Stimulated activated CD4-positive, alpha-beta T cell treated with anti-CD3 and anti-CD28 coated beads, Interleukin-4, amount 100 ng/mL, for 24 hours (primary cell): ENCODE data around the gene PFKP.
"Not testable (repeated sequence)": the region's sequence is repeated elsewhere in the genome, so short reads cannot be mapped to it uniquely, and the experiment has no call there.

ENCODE experiments used
- DNase-seq: peaks from one replicate; pipeline ENCODE4 v3.0.0-alpha.2; 2020

PFKP gene

DNA sequence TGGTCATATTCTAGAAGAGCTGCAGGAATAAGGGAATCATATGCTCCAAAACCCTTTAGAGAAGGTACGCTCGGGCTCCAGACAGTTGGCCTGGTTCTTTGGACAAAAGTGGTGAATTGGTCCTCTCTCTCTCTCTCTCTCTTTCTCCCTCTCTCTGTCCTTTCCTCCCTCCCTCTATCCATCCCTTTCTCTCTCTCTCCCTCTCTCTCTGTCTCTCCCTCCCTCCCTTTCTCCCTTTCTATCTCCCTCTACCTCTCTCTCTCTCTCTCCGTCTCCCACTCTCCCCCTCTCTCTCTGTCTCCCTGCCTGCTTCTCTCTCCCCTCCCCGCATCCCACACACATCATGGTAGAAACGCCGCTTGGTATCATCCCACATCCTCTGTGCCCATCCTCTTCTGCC, 19.8 kb upstream of the PFKP start:
- DNase-seq, result no peak

DNA sequence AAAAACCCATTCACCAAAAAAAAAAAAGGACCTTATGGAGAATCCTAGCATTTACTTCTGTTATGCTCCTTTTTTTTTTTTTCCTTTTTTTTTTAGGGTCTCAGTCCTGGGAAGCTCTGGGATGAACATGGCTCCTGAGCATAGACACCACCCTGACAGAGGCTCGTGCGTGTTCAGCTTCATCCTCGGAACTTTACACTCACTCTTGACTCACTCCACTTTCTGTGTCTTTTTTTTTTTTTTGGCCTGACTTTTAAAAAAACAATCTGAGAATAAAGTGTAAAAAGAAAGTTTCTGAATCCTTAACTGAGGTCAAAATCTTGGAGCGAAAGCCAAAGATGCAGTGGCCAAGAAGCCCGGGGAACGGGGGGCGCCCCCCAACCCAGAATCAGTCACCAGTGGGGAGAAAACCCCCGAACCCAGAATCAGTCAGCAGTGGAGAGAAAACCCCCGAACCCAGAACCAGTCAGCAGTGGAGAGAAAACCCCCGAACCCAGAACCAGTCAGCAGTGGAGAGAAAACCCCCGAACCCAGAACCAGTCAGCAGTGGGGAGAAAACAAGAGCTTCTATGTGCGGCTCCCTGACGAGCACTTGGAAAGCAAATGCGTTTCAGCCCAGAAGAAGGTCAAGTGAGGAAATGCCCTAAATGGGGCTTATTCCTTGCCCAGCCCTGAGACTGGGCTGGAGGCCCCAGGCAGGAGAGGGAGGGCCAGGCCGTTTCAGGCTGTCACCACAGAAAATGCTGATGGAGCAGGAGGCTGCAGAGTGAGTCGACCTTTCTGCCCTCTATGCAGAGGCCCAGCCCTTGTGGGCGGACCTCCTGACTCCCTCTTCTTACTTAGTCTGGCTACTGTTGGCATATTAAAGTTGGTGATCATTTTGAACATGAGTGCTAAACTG, 19.0 kb upstream of the PFKP start:
- DNase-seq, result no peak

DNA sequence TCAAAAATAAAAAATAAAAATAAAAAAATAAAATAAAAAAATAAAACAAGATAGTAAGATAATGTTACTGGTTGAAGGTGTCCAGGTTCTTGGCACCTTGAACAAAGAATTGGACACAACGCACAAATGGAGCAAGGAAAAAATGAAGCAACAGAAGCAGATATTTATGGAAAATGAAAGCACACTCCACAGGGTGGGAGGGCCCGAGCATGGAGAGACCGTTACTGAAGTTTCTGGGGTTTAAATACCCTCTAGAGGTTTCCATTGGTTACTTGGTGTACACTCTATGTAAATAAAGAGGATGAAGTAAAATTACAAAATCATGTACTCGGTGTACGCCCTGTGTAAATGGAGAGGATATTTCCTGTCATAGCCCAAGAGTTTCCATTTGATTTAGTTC, 15.7 kb upstream of the PFKP start:
- no peak for DNase-seq

DNA sequence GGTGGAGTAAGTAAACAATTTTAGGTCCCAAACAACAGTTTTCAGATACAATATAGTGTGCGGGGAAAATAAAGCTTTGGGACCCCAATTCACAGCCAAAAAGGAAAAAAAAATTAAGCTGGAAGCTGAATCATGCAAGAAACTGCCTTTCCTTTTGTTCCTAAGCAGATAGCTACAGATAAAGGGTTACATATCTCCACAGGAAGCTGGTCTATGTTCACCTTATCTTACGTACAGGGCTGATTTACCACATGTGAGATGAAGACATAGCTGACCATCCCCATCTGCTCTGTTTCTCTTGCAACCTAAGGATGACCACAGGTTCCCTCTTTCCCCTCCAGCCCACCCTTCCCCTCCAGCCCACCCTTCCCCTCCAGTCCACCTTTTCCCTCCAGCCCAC, 14.2 kb upstream of the PFKP start:
- no peak for DNase-seq

DNA sequence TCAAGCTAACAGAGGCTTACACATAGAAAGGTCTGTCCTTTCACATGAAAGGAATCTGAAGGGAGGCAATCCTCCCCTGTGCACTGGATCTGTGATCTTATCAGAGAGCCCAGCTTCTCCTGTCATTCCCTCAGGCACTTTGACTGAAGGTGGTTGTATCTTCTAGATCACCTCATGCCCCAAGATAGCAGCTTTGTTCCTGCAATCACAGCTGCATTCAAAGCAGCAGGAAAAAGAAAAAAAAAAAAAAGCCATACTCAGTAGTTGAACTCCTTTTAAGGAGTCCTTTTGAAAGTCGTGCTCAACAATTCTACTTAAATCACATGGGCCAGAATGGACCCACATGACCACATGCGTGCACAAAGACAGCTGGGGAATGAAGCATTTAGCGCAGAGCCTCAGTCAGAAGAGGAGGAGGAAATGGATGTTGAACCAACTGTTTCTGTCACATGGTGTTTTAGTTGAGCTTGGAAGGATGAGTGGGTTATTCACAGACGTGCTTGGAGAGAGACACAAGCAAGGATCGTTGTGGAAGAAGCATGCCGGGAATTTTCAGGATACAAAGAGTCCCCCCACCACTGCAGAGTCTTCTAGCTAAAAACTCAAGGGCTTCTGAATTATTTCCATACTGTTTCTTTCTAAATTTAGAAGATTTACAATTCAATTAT, 13.0 kb upstream of the PFKP start:
- DNase-seq, result no peak

DNA sequence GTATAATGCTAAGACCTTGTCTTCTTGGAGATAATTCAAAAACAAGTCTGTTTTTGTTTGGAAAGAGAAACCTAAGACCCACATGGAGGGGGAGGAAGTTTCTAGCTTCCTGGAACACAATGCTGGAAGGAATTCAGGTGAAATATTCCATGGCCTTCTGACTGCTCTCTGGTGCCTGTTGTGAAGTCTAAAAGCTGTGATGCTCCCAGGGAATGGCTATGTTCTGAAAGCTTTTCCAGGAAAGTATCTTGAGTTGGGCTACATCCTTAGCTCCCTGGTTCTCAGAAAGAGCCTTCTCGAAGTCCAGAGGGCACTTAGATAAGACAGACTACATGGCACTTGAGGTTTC, 12.5 kb upstream of the PFKP start:
- no peak for DNase-seq

DNA sequence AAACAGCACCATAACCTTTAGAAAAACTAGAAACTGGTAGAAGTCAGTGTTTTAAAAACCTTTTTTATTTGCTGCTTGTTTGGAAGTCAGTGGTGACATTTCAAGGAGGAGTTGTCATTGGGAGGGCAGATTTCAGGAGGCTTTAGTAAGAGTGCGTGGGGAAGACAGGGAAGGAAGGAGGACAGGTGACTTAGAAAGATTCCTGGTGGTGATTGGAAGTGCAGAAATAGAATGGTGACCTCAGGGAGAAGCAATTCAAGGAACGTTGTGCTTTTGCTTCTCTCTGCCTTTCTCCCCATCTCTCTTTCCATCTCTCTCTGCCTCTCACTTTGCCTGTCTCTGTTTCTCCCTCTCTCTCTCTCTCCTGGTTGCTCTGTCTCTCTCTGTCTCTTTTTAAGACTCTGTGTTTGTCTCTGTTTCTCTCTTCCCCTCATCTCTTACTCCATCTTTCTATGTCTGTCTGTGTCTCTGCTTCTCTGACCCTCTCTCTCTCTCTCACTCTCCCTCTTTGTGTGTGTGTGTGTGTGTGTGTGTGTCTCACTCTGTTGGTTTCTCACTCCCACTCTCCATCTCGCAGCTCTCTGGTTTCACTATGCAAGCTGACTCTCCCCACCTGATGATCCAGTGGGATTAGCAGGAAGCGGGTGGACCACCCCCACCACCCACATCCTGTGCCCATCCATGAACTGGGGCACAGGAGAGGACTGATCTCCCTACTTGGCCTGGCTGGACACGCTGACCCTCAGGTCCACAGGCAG, 10.9 kb upstream of the PFKP start:
- DNase-seq, result no peak

DNA sequence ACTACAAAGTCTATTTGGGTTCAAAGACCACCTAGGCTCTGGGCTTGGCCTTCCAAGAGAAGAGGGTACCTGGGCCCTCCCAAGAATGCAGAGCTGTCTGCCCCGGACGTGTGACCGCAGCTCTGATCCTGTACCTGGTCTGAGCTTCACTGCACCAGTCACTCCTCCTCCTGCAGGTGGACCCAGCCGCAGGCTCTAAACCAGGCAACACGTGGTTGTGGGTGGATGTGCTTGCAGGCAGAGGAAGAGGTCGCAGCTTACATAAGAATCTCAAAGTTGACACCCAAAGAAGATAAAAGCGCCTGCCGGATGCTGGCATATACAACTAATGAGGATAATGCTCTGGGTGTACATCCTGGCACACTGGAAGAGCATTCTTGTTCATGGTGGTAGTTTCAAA, 9.4 kb upstream of the PFKP start:
- no peak for DNase-seq

DNA sequence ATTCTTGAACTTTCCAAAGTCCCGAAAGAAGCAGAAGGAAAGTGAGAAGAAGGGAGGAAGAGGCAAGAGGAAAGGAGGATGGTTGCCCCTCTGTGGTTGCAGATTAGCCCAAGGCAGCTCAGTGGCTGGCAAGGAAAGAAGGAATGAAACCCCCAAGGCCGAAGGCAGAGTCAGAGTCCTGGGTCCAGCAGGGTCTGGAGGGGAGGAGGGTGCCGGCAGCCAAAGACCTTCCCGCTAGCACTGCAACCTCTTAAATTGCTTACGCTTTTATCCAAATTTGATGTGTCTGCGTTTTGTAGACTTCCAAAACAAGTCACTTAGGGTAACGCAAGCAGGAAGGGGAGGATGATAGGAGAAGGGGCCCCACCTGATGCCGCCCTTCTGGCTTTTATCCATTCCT, 7.4 kb upstream of the PFKP start:
- no peak for DNase-seq

DNA sequence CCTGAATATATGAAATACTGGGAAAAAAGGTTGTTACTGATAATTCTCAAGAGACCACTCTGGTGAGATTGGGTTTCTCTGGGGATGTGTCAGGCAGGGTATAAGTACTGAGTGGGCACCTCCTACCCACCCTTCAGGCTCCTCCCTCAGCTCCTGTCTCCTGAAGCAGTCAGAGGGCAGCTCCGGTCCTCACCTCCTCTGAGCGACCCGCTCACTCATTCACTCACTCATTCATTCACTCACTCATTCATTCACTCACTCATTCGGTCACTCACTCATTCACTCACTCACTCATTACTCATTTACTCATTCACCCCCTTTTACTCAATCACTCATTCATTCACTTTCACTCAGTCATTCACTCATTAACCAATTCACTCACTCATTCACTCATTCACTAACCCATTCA, 6.9 kb upstream of the PFKP start:
- no peak for DNase-seq

DNA sequence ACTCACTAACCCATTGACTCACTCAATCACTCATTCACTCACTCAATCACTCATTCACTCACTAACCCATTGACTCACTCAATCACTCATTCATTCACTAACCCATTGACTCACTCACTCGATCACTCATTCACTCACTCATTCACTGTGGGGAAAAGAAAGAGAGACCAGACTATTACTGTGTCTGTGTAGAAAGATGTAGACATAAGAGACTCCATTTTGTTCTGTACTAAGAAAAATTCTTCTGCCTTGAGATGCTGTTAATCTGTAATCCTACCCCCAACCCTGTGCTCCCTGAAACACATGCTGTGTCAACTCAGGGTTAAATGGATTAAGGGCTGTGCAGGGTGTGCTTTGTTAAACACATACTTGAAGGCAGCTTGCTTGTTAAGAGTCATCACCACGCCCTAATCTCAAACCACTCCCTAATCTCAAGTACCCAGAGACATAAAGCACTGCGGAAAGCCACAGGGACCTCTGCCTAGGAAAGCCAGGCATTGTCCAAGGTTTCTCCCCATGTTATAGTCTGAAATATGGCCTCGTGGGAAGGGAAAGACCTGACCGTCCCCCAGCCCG, 5.9 kb upstream of the PFKP start:
- DNase-seq, result not testable (repeated sequence)

DNA sequence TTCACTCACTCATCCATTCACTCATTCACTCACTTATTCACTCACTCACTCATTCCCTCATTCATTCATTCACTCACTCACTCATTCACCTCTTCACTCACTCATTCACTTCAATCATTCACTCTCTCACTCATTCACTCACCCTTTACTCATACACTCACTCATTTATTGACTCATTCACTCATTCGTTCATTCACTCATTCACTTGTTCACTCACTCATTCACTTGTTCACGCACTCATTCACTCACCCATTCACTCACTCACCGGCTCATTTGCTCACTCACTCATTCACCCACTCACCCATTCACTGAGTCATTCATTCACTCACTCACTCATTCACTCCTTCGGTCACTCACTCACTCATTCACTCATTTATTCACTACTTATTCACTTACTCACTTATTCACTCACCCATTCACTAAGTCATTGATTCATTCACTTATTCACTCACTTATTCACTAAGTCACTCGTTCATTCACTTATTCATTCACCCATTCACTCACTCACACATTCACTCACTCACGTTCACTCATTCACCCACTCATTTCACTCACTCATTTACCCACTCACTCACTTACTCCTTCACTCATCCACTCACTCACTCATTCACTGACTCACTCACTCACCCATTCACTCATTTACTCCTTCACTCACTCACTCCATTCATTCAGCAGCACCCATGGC, 4.7 kb upstream of the PFKP start:
- DNase-seq, result no peak

DNA sequence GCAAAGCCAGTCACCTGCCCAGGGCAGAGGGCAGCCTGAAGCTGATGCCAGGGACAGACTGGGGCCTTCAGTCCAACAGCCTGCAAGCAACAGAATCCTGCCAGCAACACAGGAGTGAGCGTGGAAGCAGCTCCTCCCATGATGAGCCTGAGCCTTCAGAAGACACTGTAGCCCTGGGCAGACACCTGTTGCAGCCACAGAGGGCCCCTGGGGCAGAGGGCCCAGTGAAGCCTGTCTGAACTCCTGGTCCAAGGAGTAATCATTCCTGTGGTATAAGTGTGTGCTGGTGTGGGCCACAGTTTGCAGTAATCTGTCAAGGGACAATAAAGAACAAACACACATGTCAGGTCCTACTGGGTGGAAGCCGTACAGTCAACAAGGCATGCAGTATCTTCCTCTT, 2.9 kb upstream of the PFKP start:
- DNase-seq, result no peak

DNA sequence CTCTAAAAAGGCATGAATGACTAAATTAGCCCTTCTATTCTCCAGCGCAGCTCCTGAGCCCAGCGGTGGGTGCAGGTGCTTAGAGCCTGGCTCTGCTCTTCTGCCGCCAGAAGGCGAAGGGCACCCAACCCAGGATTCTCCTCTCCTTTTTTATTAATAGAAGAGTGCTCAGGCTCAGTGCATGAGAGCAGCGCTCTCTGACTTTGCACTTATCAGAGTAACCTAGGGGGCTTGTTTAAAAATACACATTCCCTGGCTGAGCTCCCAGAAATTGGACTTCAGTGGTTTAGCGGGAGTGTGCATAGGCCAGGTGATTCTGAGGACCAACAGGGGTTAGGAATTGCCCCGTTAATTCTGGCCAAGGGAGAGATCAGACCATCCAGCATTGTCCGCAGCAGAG, 1.7 kb upstream of the PFKP start:
- no peak for DNase-seq

DNA sequence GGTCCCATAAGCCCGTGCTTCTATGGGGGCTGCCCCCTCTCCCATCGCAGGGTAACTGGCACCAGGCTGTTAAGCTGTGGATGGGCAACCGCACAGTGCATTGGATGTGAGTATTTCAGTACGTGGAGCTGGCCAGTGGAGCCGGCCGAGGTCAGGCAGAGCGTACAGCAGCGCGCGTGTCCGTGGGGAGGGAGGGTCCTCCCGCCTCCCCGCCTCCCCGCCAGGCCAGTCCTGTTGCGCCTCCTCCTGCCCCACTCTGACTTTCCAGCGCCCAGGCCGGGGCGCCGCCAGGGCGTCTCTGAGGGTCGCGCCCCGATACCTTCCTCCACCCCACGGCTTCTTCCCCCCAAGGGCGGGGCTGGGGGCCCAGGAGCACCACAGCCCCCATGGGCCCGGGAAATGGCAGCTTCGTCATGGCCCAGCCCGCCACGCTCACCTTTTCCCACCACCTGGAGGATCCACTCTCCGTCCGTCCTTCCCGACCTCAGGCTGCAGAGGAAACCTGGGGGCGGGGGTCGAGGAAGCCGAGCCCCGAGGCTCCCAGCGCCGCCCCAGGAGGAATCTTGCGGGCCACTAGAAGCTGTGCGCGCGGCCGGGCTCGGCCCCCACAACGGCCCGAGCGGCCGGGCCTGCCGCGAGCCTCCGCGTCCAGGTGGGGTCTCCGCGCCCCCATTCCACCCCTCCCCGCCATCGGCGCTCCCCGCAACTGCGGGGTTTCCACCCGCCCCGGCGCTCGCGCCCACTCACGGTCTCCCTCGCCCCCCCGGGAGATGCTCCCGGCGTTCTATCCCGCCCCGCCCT, 831 bp upstream of the PFKP start:
- DNase-seq, result no peak

DNA sequence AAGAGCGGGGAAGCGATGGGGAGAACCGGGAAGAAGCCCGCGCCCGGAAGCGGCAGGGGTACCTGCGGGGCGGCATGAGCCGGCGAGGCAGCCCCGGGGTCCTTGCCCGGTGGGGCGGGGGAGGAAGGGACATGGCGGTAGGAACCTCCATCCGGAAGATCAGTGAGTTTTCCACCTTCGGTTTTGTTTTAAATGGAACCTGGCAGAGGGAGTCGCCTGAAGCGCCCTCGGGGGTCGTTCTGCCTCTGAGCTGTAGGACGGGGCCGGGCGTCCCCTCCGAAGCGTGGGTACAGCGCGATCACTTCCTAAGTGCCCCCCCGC, 471 bp downstream of the PFKP start:
- DNase-seq, result no peak

DNA sequence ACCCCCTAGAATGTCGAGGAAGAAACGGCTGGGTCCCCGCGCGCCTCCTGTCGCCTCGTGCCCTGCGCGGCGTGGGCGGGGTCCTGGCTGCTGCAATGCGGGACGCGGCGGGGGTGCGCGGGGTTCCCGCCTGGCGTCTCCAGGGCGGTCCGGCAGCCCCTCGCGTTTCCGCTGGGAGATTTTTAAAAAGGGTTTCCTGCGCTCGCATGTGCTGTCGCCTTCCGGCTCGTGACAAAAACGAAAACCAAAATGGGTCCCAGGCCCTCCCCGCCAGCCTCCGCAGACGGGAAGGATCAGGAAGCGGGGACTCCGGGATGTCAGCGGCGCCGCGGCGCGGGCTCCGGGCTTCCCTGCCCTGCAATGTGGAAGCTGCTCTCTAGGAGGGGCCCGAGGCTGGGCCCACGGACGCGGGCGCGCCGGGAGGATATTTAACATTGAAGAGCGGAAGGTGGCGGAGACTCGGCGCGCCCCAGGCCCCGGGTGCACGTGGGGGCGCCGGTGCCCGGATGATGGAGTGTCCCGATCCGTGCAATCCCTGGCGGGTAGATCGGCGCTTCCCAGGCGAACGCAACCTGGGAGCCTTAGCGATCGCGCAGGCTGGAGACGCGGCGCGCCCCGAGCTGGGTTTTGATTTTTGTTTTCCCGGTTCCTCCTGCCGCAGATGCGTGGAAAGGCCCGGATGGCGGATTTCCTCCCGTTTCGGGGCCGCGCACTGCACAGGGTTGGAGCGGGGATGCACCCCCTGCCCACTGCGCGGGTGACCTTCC, 1.0 kb downstream of the PFKP start:
- DNase-seq, result peak; percentile 71

DNA sequence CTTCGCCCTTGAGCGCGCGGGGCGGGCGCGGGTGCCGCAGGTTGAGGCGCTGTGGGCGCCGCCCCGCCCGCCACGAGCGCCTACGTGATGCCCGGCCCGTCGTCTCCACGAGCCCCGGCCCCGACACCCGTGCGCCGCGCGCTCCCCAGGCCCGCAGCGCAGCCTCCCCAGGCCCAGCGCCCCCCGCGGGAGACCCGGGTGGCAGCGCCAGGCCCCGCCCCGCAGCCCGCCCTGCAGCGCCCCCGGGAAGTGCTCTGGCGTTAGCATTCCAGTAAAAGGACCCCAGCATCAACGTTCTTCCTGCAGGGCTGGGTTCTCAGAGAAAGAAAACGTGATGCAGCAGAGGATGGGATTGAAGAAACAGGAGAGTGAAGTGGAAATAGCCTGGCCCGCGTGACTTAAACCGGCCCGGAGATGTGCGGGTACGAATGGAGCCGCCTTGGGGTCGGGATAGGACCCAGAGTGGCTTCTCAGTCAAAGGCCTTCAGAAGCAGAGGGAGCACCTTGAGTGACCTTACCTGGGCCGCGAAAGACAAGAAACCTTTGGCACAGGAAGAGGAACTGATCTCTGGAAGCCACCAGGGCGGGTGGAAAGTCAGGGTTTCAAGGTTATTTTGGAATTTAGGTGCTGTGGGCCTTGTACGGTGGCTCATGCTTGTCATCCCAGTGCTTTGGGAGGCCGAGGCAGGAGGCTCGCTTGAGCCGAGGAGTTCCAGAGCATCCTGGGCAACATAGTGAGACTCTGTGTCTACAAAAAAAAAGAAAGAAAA, 1.8 kb downstream of the PFKP start:
- peak; percentile 24 for DNase-seq

DNA sequence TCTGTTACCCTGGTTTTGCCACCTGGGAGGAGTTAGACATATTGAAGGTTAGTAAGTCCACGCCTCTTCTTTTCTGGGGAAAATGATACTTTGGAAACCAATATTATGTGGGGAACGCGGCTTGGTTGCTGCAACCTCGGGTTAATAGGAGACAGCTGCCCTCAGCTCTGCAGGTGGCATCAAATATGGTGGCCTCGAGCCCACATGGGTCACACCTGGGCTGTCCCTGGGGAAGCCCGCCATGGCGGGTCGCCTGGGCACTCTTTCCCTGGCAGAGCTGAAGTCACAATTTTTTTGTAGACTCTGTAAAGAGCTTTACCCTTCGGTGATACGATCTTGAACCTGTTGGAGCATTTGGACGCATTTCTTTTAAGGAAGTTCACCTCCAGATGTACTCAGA, 2.5 kb downstream of the PFKP start:
- DNase-seq, result no peak

DNA sequence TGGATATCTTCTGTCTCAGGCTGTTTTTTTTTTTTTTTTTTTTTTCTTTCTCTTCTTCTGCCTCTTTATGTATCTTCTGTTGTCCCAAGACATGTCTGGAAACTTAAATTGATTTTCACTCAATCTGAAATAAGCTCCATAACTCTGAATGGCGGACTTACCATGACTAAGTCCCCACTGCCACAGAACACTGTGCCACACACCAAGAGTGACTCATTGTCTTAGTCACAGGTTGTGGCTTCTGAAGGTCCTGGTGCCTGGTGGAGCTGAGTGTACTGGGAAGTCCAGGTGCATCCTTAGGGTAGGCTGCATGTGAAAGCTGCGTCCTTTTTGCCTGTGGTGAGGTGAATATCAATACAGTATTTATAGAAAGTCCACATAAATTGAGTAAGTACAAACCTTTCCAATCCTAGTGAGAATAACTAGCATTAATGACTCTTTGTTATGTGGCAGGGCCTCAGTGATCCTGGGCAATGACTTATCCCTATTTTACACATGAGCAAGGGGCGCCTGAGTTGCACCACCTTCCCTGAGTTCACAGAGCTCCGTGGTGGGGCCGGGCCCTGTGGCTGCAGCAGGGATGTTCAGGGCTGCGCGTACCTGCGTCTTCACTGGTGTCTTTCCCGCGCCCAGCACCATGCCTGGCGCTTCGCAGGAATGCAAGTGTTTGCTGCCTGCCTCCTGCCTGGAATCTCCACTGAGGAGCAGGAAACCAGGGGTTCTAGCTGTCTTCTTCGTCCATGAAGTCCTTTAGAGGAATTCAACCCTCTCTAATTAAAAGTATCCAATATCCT, 4.3 kb downstream of the PFKP start:
- peak; percentile 68 for DNase-seq
